Neural progenitor cell (in vitro differentiated cells): ENCODE data around the gene ZC3H12A.

Source experiments
- CTCF ChIP-seq: fragments of 200-600 bp; sonication (generic); IDR thresholded peaks from 2 replicates; pipeline ENCODE4 v1.5.1; 2017; ENCODE audit warnings: antibody characterized with exemption, mild to moderate bottlenecking
- EZH2 ChIP-seq: fragments of 200-600 bp; sonication (generic); IDR thresholded peaks from 2 replicates; pipeline ENCODE4 v1.6.1; 2017; ENCODE audit warnings: antibody characterized with exemption, mild to moderate bottlenecking, moderate library complexity
- EZH2phosphoT487 ChIP-seq: fragments of 200-600 bp; sonication (generic); IDR thresholded peaks from 2 replicates; pipeline ENCODE4 v1.6.1; 2017; ENCODE audit warnings: antibody characterized with exemption

- TF ChIP-seq CTCF = no peak
- no peak for TF ChIP-seq EZH2
- no peak for TF ChIP-seq EZH2phosphoT487
Observed at GRCh38 chr1:37480125-37480466, 5.7 kb downstream of the ZC3H12A start.
